HG03432 (cell line): Measurements from ENCODE around the gene FNBP1.

ENCODE experiments used
- ATAC-seq: cut with Tn5 transposase; IDR thresholded peaks from one replicate; pipeline ENCODE4 v1.9.1; 2021; ENCODE audit warnings: mild to moderate bottlenecking, moderate library complexity; ENCODE audit not compliant: unreplicated experiment

FNBP1 gene

GRCh38 chr9:129932303-129933151 is 110.5 kb downstream of the FNBP1 start:
- no peak for ATAC-seq

- ATAC-seq: no peak
These were observed 112.2 kb downstream of the FNBP1 start for GRCh38 chr9:129930743-129931142.

GRCh38 chr9:129929496-129930125 is 113.4 kb downstream of the FNBP1 start:
- no peak for ATAC-seq

- no peak for ATAC-seq
These were observed 119.4 kb downstream of the FNBP1 start for GRCh38 chr9:129923589-129923988.

GRCh38 chr9:129921905-129922304 is 121.1 kb downstream of the FNBP1 start:
- no peak for ATAC-seq

- ATAC-seq: no peak
These were observed 123.1 kb downstream of the FNBP1 start for GRCh38 chr9:129919841-129920240.

- no peak for ATAC-seq
These were observed 123.7 kb downstream of the FNBP1 start for GRCh38 chr9:129919277-129919676.

- no peak for ATAC-seq
These were observed 124.6 kb downstream of the FNBP1 start for GRCh38 chr9:129918296-129918950.

GRCh38 chr9:129916707-129917106 is 126.3 kb downstream of the FNBP1 start:
- ATAC-seq: no peak

- no peak for ATAC-seq
These were observed 128.9 kb downstream of the FNBP1 start for GRCh38 chr9:129914051-129914450.

GRCh38 chr9:129910628-129911567 is 132.1 kb downstream of the FNBP1 start:
- no peak for ATAC-seq

GRCh38 chr9:129909851-129910250 is 133.1 kb downstream of the FNBP1 start:
- no peak for ATAC-seq

GRCh38 chr9:129908906-129909305 is 134.1 kb downstream of the FNBP1 start:
- ATAC-seq: no peak

- ATAC-seq: no peak
These were observed 135.8 kb downstream of the FNBP1 start for GRCh38 chr9:129907201-129907600.

GRCh38 chr9:129906298-129906697 is 136.7 kb downstream of the FNBP1 start:
- no peak for ATAC-seq

- no peak for ATAC-seq
These were observed 138.3 kb downstream of the FNBP1 start for GRCh38 chr9:129904734-129905133.

GRCh38 chr9:129902740-129903134 is 140.3 kb downstream of the FNBP1 start:
- ATAC-seq: no peak

GRCh38 chr9:129901993-129902739 is 140.8 kb downstream of the FNBP1 start:
- ATAC-seq: no peak

- ATAC-seq: peak; percentile 86
These were observed 142.5 kb downstream of the FNBP1 start for GRCh38 chr9:129900263-129901027.
